Left renal cortex interstitium (tissue), 4 donors: ENCODE measurements around the gene TFAP2A. TPM values are rescaled to one million over a fixed set of nuclear protein-coding genes. Genes with fewer than 3 reads are reported as not detected.

Experiments
- DNase-seq, 4 donors: peaks; one replicate each; pipeline ENCODE4 v3.0.0-alpha.2; 2013; ENCODE audit warnings: low read depth in 4 of 4, low spot score in 2 of 4, missing footprints in 1 of 4
- polyA plus RNA-seq, 4 donors: library from polyadenylated mRNA; unstranded; fragments of 120-200 nt; gene quantifications; one replicate each; pipeline ENCODE4 v1.2.1, GENCODE V29; 2013; ENCODE audit not compliant: insufficient read length in 4 of 4

The TFAP2A gene
- polyA plus RNA-seq, 4 donors: 24.1 to 44.9 (median 32.8) TPM

DNA sequence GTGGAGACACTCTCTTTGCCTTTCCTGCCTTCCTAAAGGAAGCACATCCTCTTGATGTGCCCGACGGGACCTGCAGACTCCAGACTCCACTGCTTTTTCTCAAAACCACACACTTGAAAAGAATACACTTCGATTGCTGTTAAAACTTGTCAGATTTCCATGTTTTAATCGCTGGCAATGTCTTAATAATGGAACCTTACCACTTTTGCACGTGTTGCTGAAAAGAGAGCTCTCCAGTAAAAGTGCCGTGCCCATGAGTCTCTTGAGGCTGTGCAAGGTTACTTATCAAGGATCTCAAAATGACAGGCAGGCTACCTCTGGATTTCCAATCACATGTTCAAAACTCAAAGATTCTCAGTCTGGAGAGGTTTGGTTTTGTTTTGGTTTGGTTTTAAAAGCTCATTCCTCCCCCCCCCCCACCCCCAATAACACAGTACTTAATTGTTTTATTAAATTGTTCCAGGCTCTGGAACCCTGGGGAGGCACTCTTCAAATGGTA is 12.0 kb upstream of the TFAP2A start:
- DNase-seq: no peak

GRCh38 chr6:10425975-10426780 is 11.3 kb upstream of the TFAP2A start:
- no peak for DNase-seq

- DNase-seq: no peak
These were observed 10.5 kb upstream of the TFAP2A start for GRCh38 chr6:10425176-10425974.

DNA sequence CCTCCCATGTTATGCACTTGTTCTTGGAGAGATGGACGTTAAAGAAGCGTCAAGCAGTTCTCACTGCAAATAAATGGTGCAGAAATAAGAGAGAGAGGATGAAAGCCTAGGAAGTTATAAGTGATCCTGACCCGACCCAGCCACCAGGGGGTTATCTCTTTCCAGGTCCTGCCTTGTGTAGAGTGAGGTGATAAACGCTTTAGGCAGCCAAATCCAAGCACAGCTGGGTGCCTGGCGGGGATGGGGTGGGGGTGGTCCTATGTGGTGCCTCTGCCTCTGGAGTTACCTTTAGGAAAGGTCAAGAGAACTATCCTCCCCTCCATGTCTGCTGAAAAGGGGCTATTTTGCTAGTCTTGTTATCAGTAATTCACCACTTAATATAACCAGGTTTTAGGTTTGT is 9.2 kb upstream of the TFAP2A start:
- no peak for DNase-seq

DNA sequence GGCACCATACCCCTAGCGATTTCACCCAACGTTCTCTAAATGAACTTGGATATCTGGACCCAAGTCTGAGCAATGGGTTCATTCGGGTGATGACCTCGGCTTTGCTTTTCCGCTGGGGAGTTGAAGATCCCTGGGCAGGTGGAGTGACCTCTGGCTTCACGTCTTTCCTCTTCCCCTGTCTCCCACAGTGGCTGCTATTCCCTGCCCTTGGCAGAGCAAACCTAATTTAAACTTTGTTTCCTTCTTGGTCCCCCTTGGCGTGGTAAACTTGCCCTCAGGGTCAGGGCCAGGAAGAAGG is 7.8 kb upstream of the TFAP2A start:
- no peak for DNase-seq

DNA sequence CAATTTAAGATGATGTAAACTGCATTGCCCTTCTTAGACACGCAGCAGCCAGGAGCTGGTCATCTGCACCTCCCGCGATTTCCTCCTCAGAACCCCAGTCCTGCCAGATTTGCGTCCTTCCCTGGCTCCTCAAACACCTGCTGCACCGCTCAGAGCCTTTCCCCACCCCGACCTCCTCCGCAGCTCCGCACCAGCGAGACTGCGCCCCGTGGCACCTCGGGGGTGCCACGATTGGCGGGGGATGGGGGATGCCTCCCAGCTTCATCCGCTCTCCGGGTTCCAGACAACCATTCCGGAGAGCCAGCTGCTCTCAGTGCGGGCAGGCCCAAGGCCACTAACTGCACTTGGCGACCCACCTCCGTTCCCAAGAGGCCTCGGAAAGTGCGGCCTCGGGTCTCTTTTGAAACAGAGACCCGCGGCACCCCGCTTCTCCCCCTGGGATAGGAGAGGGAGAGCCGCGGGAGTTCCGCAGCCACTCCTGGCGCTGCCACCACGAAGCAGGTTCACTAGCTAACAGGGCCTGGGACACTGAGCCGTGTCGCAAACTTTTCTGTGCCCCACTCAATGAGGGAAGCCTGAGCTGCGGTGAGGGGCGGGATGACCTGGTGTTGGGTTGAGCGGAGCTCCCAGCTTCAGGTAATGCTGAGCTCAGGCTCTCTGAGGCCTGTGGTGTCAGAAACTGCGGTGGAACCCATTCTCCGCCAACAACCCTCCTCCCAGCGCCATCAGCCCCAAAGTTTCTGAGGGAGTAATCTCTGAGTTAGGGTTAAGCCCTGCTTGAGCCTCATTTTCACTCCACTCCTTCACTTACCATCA is 7.3 kb upstream of the TFAP2A start:
- DNase-seq: no peak

GRCh38 chr6:10421158-10421920 is 6.5 kb upstream of the TFAP2A start:
- no peak for DNase-seq

DNA sequence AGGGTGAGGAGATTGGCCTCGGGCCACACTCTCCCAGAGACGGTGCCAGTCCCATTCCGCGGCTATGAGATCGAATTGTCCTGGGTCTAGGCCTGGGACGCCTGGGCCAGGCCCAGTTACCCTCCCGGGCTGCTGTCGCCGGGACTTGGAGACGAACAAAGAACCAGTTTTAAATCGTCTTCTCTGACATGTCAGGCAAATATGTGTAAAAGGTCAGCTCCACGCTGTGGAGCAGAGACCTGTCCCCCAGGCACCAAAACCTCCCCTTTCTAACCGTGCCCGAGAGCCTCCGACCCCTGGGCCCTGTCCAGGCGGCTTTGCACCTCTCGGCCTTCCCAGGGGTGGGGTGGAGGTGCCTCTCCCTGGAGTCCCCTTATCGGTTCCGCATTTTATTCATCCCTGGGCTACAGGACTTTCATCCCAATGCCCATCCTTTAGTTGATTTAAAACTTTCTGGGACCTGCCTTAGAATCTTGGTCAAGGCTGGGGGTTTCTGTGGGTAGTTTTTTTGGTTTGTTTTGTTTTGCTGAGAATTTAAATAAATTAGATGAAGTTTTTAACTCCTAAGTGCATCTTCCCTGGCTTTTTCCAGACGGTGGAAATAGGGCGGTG is 5.8 kb upstream of the TFAP2A start:
- no peak for DNase-seq

- DNase-seq: no peak
These were observed 5.1 kb upstream of the TFAP2A start for GRCh38 chr6:10419749-10420545.

DNA sequence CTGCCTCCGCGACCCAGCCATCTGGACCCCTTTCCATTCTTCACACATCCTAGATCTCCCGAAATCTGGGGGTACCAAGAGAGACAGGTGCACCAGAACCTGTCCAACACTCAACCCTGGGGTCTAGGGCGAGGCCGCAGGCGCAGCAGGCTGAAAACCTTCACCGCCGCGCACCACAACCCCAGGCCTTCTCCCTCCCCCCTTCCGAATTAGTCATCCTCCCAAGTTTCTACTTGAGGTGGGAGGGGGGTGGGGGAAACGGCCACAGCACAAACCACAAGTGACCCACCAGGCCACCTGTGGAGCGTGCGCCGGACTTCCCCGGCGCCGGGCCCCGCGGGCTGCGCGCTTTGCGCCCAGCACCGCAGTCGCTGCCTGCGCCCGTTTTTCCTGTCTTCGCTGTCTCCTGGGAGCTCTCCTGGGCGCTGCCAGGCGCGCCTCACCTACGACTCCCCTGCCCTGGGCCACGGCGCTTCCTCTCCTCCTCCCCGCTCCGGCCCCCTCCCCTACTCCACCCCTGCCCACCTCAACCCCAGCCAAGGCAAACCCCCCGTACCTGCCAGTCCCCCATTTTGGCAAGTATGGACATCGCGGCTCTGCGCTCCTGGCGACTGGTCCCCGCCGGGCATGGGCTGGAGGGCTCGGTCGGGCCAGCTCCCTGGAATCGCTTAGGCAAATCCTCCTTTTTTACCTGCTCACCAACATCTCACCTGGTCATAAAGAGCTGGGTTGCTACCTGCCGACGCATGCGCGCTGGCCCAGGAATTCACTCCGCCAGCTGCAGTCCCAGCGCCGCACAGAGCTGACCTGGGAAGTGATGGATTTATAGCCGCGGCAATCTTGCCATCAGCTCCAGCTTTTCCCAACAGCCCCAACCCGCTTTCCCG is 4.2 kb upstream of the TFAP2A start:
- no peak for DNase-seq

DNA sequence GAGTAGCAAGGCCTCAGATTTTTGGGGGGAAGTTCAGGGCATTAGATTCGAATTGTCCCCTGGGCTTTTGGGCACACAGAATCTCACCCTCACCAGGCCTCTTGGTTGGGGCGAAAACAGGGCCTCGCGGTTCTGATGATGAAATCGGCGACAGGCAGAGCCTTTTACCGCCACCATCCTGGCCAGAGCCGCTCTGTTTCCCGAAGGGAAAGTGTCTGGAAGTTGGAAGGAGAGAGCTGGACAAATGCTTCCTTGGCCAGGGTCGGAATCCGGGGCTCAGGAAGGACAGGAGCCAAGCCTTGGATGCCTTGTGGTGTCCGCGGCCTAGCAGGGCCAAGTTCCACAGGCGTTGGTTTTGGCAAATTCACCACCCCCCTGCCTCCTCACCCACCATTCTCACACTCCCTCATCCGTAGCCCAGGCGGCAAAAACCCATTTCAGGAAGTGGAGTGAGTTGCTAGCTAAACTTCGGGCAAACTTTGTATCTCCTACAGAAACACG is 3.5 kb upstream of the TFAP2A start:
- no peak for DNase-seq

DNA sequence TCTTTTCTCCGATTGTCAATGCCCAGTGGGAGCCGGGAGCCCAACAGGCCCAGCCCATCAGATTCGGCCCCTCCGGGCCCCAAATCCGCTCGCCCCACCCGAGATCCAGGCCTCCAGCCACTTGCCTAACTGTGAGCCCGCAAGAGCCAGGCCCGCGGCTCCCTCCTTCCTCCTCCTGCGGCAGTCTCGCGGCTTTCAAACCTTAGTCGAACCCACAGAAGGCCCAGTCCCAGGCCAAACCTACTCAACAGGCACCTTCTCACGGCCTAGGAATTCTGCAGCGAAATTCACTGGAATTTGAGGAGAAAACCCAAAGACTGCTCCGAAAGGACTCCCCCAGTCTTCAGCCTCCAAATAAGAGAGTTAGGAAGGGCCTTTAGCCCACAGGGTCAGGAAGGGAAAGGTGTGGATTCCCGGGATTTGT is 2.8 kb upstream of the TFAP2A start:
- DNase-seq: no peak

- DNase-seq: no peak
These were observed 2.2 kb upstream of the TFAP2A start for GRCh38 chr6:10416863-10417641.

DNA sequence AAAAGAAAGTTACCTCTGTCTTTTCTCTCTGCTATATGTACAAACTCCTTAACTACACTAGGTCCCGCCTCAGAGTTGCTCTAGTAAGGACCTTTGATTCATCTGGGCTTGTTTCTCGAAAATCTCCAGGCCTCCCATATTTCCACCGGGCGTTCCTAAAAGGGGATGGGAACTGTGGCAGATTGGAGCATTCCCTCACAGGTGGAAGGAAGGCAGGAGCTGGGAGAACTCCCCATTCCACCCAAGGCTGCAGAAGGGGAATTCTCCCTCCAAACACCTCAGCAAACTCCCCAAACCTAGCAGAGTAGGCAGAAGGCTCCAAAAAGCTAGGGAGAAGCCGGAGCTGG is 1.6 kb upstream of the TFAP2A start:
- DNase-seq: no peak

DNA sequence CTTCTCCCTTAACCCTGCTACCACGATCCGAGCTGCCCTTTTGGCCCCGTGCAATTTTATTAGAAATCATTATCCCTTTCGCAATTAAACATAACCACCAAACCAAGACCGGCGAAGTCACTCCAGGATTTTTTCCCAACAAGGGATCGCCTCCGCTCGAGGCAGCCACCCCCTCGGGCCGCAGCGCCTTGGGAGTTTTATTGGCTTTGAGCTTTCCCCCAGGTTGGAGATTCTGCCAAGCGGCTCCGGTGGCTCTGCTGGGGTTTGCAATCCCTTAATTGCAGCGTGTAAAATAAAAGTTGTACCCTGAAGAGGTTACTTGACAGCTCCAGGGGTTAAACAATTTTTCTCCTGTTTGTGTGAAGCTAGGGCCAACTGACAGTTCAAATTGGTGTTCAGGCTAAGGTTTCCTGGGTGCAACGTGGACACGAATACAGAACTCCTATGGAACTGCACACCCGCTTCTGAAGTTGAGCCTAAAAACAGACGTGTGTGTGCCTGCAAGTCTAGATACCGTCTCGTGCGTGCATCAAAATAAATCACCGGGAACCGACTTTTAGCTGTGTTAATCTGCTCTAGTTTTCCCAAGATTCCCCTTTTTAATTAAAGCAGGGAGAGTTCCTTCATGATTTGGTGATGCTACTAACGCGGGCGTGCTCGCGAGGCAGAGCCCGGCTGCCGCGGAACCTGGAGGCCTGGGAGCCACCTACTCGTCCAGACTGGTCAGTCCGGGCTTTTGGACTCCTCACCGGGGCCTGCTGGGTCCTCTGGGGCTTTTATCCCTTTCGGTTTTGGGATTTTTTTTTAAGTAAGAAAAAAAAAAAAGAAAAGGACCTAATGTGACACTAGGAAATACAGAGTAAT is 975 bp upstream of the TFAP2A start:
- DNase-seq: no peak
